Panc1 (cell line): Measurements from ENCODE around the gene RDX. TPM values are rescaled to one million over a fixed set of nuclear protein-coding genes. Genes with fewer than 3 reads are reported as not detected.

Experiments used
- ATAC-seq: fragments of 200-7000 bp; cut with Tn5 transposase; 2 replicates; pipeline ENCODE4 v1.9.1; 2020; ENCODE audit warnings: mild to moderate bottlenecking, moderate library complexity
- BruUV-seq: library from RNA; stranded (reverse); fragments of 400-500 nt; replicated peaks from 2 replicates; lab custom pipeline; 2021; lab: Mats Ljungman, UMichigan
- CTCF ChIA-PET: fragments of 300-600 bp; sonication (Branson Sonifier 250); formaldehyde crosslinking; loops from one replicate; lab custom pipeline; 2022; ENCODE audit warnings: antibody characterized with exemption; lab: Charles Lee
- POLR2A ChIA-PET: fragments of 300-600 bp; sonication (Branson Sonifier 250); formaldehyde crosslinking; loops from one replicate; lab custom pipeline; 2022; ENCODE audit warnings: antibody characterized with exemption; lab: Charles Lee
- DNase-seq: peaks from one replicate; pipeline ENCODE4 v3.0.0-alpha.2; 2010; ENCODE audit warnings: low read depth, low spot score
- H3K27ac ChIP-seq: 2 replicates; pipeline ENCODE4 v1.5.1; 2011; ENCODE audit warnings: mild to moderate bottlenecking, low read length, inconsistent platforms
- H3K27me3 ChIP-seq: fragments of 200-500 bp; sonication (Bioruptor generic); 2 replicates; pipeline ENCODE4 v1.6.0; 2014; ENCODE audit warnings: low read length, inconsistent platforms; ENCODE audit not compliant: control insufficient read depth, insufficient read depth
- H3K36me3 ChIP-seq: fragments of 200-500 bp; sonication (Bioruptor generic); 2 replicates; pipeline ENCODE4 v1.5.1; 2014; ENCODE audit warnings: inconsistent platforms, mild to moderate bottlenecking, low read length, moderate library complexity; ENCODE audit not compliant: control insufficient read depth, insufficient read depth
- H3K4me1 ChIP-seq: 2 replicates; pipeline ENCODE4 v1.5.1; 2011; ENCODE audit warnings: inconsistent platforms, mild to moderate bottlenecking, low read length, moderate library complexity; ENCODE audit not compliant: control insufficient read depth, insufficient read depth
- H3K4me3 ChIP-seq, 2 experiments: 2 replicates each; pipeline ENCODE4 v1.5.1; 2011 to 2012; ENCODE audit warnings: low read depth in 2 of 2, low read length in 2 of 2, mild to moderate bottlenecking in 2 of 2, inconsistent platforms in 1 of 2, moderate library complexity in 1 of 2
- H3K9me3 ChIP-seq: fragments of 200-500 bp; sonication (Bioruptor generic); 2 replicates; pipeline ENCODE4 v1.5.1; 2014; ENCODE audit warnings: low read depth, mild to moderate bottlenecking, inconsistent platforms, low read length, moderate library complexity; ENCODE audit not compliant: control insufficient read depth, insufficient read depth
- CTCF ChIP-seq: fragments of 450-650 bp; IDR thresholded peaks from 2 replicates; pipeline ENCODE4 v1.5.1; 2017; ENCODE audit warnings: mild to moderate bottlenecking
- POLR2AphosphoS5 ChIP-seq: IDR thresholded peaks from 2 replicates; pipeline ENCODE4 v1.6.1; 2012; ENCODE audit warnings: mild to moderate bottlenecking, low read depth, low read length, moderate library complexity
- SIN3A ChIP-seq: IDR thresholded peaks from 2 replicates; pipeline ENCODE4 v1.6.1; 2012; ENCODE audit warnings: low read depth, mild to moderate bottlenecking, low read length, moderate library complexity, borderline replicate concordance; ENCODE audit not compliant: insufficient read depth
- TCF7L2 ChIP-seq: IDR thresholded peaks from 2 replicates; pipeline ENCODE4 v1.6.1; 2011; ENCODE audit warnings: mild to moderate bottlenecking, low read depth, low read length, inconsistent platforms
- in situ Hi-C: cut with HindIII; loops from 2 replicates; pipeline ENCODE4 v1.10.0; 2016; ENCODE audit warnings: low sequenced_read_pairs, low pct_unique_long_range_greater_than_20kb
- intact Hi-C: fragments of 100-400 bp; cut with micrococcal nuclease; formaldehyde crosslinking; loops from one replicate; pipeline ENCODE4 v1.10.0; 2022; ENCODE audit not compliant: unreplicated experiment
- total RNA-seq: library from RNA; stranded (reverse); gene quantifications from one replicate; pipeline ENCODE4 v1.2.1, GENCODE V29; 2021; ENCODE audit not compliant: unreplicated experiment
- TF ChIP-seq, protein P1 (sequence below), 2 experiments: IDR thresholded peaks; 2 replicates each; pipeline ENCODE4 v1.6.1; 2011 to 2012; ENCODE audit warnings: low read depth in 2 of 2, control low read depth in 1 of 2, low read length in 1 of 2, mild to moderate bottlenecking in 1 of 2, moderate library complexity in 1 of 2; ENCODE audit not compliant: insufficient read depth in 1 of 2

The RDX gene
- total RNA-seq, 1 experiment from 2014 or later = 200 TPM

DNA sequence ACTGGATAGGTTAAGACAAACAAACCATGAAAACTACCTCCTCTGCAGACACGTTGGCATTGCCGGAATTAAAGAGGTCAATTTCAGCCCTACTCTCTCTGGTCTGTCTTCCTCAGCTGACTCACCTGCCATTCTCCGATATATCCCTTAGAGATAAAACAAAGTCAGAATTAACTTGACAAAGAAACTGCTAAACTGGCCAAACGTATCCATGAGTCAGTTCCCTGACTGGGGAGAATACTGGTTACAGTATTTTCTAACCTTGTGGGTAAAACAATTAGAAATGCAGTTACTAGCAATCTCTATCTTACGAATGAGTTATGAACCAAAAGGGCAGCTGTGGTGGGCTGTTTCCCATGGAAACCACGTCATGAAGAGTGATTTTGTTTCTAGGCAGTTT lies 96.2 kb downstream of the RDX start:
- no peaks in the 10 kb centered on the region for H3K36me3 ChIP-seq
- no peak for DNase-seq
- intact Hi-C loops (loop anchor here (5.0 kb wide), 1 partner anchor 52 kb away; no protein-coding TSS in a partner anchor), in situ Hi-C loops (no loop called here)
- BruUV-seq = no TSS peak
- H3K4me1 ChIP-seq = peaks cover 8% of the 10 kb centered on the region; the same call in 1 of the 2 replicates
- H3K4me3 ChIP-seq = no peak overlapping the region
- POLR2A ChIA-PET = no interaction called here
- CTCF ChIA-PET = interaction anchor here (1.5 kb wide), 1 partner anchor 168 kb away, joined by 11 read pairs; no protein-coding TSS in a partner anchor
- no peaks in the 10 kb centered on the region for H3K9me3 ChIP-seq
- no peaks in the 10 kb centered on the region for H3K27me3 ChIP-seq
- TF ChIP-seq CTCF (no peak), POLR2AphosphoS5 (no peak), SIN3A (no peak), TCF7L2 (no peak)
- TF ChIP-seq, protein P1, sequence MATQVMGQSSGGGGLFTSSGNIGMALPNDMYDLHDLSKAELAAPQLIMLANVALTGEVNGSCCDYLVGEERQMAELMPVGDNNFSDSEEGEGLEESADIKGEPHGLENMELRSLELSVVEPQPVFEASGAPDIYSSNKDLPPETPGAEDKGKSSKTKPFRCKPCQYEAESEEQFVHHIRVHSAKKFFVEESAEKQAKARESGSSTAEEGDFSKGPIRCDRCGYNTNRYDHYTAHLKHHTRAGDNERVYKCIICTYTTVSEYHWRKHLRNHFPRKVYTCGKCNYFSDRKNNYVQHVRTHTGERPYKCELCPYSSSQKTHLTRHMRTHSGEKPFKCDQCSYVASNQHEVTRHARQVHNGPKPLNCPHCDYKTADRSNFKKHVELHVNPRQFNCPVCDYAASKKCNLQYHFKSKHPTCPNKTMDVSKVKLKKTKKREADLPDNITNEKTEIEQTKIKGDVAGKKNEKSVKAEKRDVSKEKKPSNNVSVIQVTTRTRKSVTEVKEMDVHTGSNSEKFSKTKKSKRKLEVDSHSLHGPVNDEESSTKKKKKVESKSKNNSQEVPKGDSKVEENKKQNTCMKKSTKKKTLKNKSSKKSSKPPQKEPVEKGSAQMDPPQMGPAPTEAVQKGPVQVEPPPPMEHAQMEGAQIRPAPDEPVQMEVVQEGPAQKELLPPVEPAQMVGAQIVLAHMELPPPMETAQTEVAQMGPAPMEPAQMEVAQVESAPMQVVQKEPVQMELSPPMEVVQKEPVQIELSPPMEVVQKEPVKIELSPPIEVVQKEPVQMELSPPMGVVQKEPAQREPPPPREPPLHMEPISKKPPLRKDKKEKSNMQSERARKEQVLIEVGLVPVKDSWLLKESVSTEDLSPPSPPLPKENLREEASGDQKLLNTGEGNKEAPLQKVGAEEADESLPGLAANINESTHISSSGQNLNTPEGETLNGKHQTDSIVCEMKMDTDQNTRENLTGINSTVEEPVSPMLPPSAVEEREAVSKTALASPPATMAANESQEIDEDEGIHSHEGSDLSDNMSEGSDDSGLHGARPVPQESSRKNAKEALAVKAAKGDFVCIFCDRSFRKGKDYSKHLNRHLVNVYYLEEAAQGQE (IDR thresholded peaks at IDR 0.05; ENCODE audit: insufficient read depth in 1 of 2, low read depth in 2 of 2, low read length in 1 of 2) = no peak
- no peak for ATAC-seq
- no peak overlapping the region for H3K27ac ChIP-seq

- Histone ChIP-seq H3K36me3 (no peaks in the 10 kb centered on the region), H3K4me1 (peaks cover 8% of the 10 kb centered on the region; the same call in 1 of the 2 replicates), H3K27ac (no peak overlapping the region), H3K27me3 (no peaks in the 10 kb centered on the region), H3K9me3 (no peaks in the 10 kb centered on the region), H3K4me3 (no peak overlapping the region)
- DNase-seq (no peak), ATAC-seq (no peak)
- no TSS peak for BruUV-seq
- intact Hi-C loops (no loop called here), in situ Hi-C loops (no loop called here)
- CTCF ChIA-PET = no interaction called here
- POLR2A ChIA-PET = no interaction called here
- TF ChIP-seq, protein P1 (IDR thresholded peaks at IDR 0.05; ENCODE audit: insufficient read depth in 1 of 2, low read depth in 2 of 2, low read length in 1 of 2) = no peak
- TF ChIP-seq POLR2AphosphoS5 (no peak), TCF7L2 (no peak), CTCF (no peak), SIN3A (no peak)
Measured at GRCh38 chr11:110199184-110199981, 97.0 kb downstream of the RDX start.
